NB4 (cell line): ENCODE data around the gene FAM20A.

Source experiments
- DNase-seq: peaks from one replicate; pipeline ENCODE4 v3.0.0; 2010; ENCODE audit warnings: low read depth
- H3K4me3 ChIP-seq: one replicate; pipeline ENCODE4 v1.5.1; 2011; ENCODE audit warnings: mild to moderate bottlenecking, low read depth, low read length, moderate library complexity
- CTCF ChIP-seq: IDR thresholded peaks from one replicate; pipeline ENCODE4 v1.5.1; 2012; ENCODE audit warnings: low read depth, low read length
- MYC ChIP-seq: IDR thresholded peaks from 2 replicates; pipeline ENCODE4 v1.6.1; 2011; ENCODE audit warnings: low read depth, low read length
- POLR2A ChIP-seq: IDR thresholded peaks from 2 replicates; pipeline ENCODE4 v1.6.1; 2011; ENCODE audit warnings: mild to moderate bottlenecking; ENCODE audit not compliant: insufficient read length; ENCODE audit errors: extremely low read depth
- TF ChIP-seq, protein P1 (sequence below): IDR thresholded peaks from 2 replicates; pipeline ENCODE4 v1.6.1; 2011; ENCODE audit warnings: low read depth, low read length

The FAM20A gene

GRCh38 chr17:68533887-68534694 is 67.1 kb downstream of the FAM20A start:
- H3K4me3 ChIP-seq = no peak overlapping the region
- TF ChIP-seq POLR2A (no peak), CTCF (peak; percentile 4)
- DNase-seq = peak; percentile 20

- no peak overlapping the region for H3K4me3 ChIP-seq
- DNase-seq = no peak
- TF ChIP-seq MYC (no peak), CTCF (no peak), POLR2A (no peak)
- TF ChIP-seq, protein P1, sequence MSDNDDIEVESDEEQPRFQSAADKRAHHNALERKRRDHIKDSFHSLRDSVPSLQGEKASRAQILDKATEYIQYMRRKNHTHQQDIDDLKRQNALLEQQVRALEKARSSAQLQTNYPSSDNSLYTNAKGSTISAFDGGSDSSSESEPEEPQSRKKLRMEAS = no peak
Observed at GRCh38 chr17:68532826-68533225, 68.3 kb downstream of the FAM20A start.

DNA sequence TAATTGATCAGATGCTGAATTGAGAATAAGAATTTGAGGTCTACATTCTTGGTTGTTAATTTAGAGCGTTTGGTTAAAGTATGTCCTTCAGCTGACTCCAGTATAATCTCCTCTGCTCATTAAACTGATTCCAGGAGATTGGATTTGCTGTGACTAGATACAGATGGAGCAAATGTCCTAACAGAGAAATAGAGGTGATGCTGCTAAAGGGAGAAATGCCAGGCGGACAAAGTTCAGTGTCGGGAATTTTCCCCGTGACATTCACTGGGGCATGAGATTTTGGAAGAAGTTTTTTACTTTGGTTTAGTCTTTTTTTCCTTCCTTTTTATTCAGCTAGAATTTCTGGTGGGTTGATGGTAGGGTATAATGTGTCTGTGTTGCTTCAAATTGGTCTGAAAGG is 69.9 kb downstream of the FAM20A start:
- no peak for DNase-seq
- H3K4me3 ChIP-seq = no peak overlapping the region
- no peak for TF ChIP-seq CTCF
- TF ChIP-seq MYC = no peak
- TF ChIP-seq POLR2A = no peak
- TF ChIP-seq, protein P1 = no peak

DNA sequence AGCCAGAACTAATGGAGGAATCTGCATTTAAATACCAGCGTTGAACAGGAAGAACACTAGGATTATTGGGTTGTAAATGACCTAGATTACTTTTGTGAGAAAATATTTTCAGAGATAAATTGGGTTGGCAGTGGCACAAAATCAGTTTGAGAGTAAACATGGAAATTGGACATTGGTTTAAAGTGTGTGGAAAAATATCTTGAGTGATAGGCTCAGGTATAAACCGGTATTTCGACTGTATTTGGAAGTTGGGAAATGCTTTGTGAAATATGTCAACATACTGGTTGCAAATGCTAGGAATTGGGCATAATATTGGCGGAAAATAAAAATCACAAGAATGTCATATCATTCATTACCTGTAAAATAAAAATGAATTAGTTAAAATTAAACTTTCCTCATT is 73.9 kb downstream of the FAM20A start:
- DNase-seq = no peak
- no peak for TF ChIP-seq MYC
- TF ChIP-seq CTCF = no peak
- no peak for TF ChIP-seq POLR2A
- TF ChIP-seq, protein P1 = no peak
- H3K4me3 ChIP-seq = no peak overlapping the region

- TF ChIP-seq MYC = no peak
- no peak for TF ChIP-seq CTCF
- TF ChIP-seq, protein P1 = no peak
- no peak for TF ChIP-seq POLR2A
- DNase-seq = no peak
- H3K4me3 ChIP-seq = no peak overlapping the region
Observed at GRCh38 chr17:68526548-68526947, 74.6 kb downstream of the FAM20A start.

- TF ChIP-seq CTCF = no peak
- no peak for TF ChIP-seq MYC
- TF ChIP-seq POLR2A = no peak
- TF ChIP-seq, protein P1 = no peak
Observed at GRCh38 chr17:68522266-68522665, 78.9 kb downstream of the FAM20A start.

More at GRCh38 chr17:68522266-68522665, 78.9 kb downstream of the FAM20A start:
- DNase-seq = no peak
- H3K4me3 ChIP-seq = no peak overlapping the region
